OCI-LY3 (cell line): Measurements from ENCODE around the gene CEP20.

Experiments
- H2AFZ ChIP-seq: fragments of 200-600, 300-600 bp; shearing (Covaris generic); 2 replicates; pipeline ENCODE4 v1.6.0; 2014; ENCODE audit warnings: antibody characterized with exemption, low read depth, low read length
- H3K27ac ChIP-seq: fragments of 200-600, 300-600 bp; sonication (generic); 2 replicates; pipeline ENCODE4 v1.5.1; 2014; ENCODE audit warnings: mild to moderate bottlenecking, low read length, moderate library complexity, mixed read lengths
- H3K27me3 ChIP-seq: fragments of 200-600, 300-600 bp; sonication (generic); 2 replicates; pipeline ENCODE4 v1.6.1; 2014; ENCODE audit warnings: low read depth, low read length, mixed read lengths
- H3K36me3 ChIP-seq: fragments of 200-600, 300-600 bp; sonication (generic); replicated peaks from 2 replicates; pipeline ENCODE3; 2014; ENCODE audit warnings: low read depth, low read length, mixed read lengths
- H3K4me1 ChIP-seq: fragments of 300-600, 200-600 bp; sonication (generic); 2 replicates; pipeline ENCODE4 v1.6.1; 2014; ENCODE audit warnings: low read length, mixed read lengths
- H3K4me2 ChIP-seq: fragments of 200-600, 300-600 bp; sonication (generic); 2 replicates; pipeline ENCODE4 v1.6.1; 2014; ENCODE audit warnings: low read length, mixed read lengths
- H3K4me3 ChIP-seq: fragments of 300-600, 200-600 bp; sonication (generic); 2 replicates; pipeline ENCODE4 v1.5.1; 2014; ENCODE audit warnings: antibody characterized with exemption, mild to moderate bottlenecking, low read length, moderate library complexity
- H3K79me2 ChIP-seq: fragments of 300-600, 200-600 bp; shearing (Covaris generic); 2 replicates; pipeline ENCODE4 v1.6.1; 2014; ENCODE audit warnings: mild to moderate bottlenecking, low read length, mixed read lengths
- H3K9ac ChIP-seq: fragments of 300-600, 200-600 bp; shearing (Covaris generic); 2 replicates; pipeline ENCODE4 v1.6.0; 2014; ENCODE audit warnings: mild to moderate bottlenecking, low read length, moderate library complexity
- H3K9me3 ChIP-seq: fragments of 200-600, 300-600 bp; shearing (Covaris generic); 2 replicates; pipeline ENCODE4 v1.6.1; 2014; ENCODE audit warnings: low read length, mixed read lengths; ENCODE audit not compliant: insufficient read depth
- H4K20me1 ChIP-seq: fragments of 200-600, 300-600 bp; sonication (generic); 2 replicates; pipeline ENCODE4 v1.6.1; 2016; ENCODE audit warnings: low read length, mixed read lengths; ENCODE audit not compliant: insufficient read depth
- CTCF ChIP-seq: fragments of 200-600, 300-600 bp; sonication (generic); IDR thresholded peaks from 2 replicates; pipeline ENCODE4 v1.5.1; 2014; ENCODE audit warnings: antibody characterized with exemption, low read length, low read depth
- EZH2phosphoT487 ChIP-seq: fragments of 200-600 bp; shearing (Covaris generic); IDR thresholded peaks from 2 replicates; pipeline ENCODE4 v1.6.1; 2018; ENCODE audit warnings: antibody characterized with exemption, mixed run types, low read depth

The CEP20 gene

GRCh38 chr16:15882563-15882962 lies 5.8 kb downstream of the CEP20 start:
- H3K4me1 ChIP-seq, result peaks cover 5% of the 10 kb centered on the region
- no peak overlapping the region for H2AFZ ChIP-seq
- peaks cover 41% of the 10 kb centered on the region for H3K79me2 ChIP-seq
- H3K27ac ChIP-seq, result no peak overlapping the region
- H3K4me2 ChIP-seq, result no peak overlapping the region
- H3K9me3 ChIP-seq, result no peaks in the 10 kb centered on the region
- no peak overlapping the region for H3K4me3 ChIP-seq
- TF ChIP-seq CTCF (no peak), EZH2phosphoT487 (no peak)
- H3K27me3 ChIP-seq, result no peaks in the 10 kb centered on the region
- peaks cover 12% of the 10 kb centered on the region; the same call in 1 of the 2 replicates for H4K20me1 ChIP-seq
- peaks cover 10% of the 10 kb centered on the region for H3K36me3 ChIP-seq
- no peak overlapping the region for H3K9ac ChIP-seq

GRCh38 chr16:15881794-15882379 lies 6.5 kb downstream of the CEP20 start:
- no peak overlapping the region for H3K27ac ChIP-seq
- H3K36me3 ChIP-seq, result peaks cover 10% of the 10 kb centered on the region

GRCh38 chr16:15880434-15881308 lies 7.7 kb downstream of the CEP20 start:
- Histone ChIP-seq H3K9me3 (no peaks in the 10 kb centered on the region), H4K20me1 (peaks cover 4% of the 10 kb centered on the region; the same call in 1 of the 2 replicates), H3K4me1 (no peaks in the 10 kb centered on the region), H3K27me3 (no peaks in the 10 kb centered on the region), H3K4me3 (no peak overlapping the region), H2AFZ (no peak overlapping the region), H3K9ac (no peak overlapping the region), H3K79me2 (peaks cover 22% of the 10 kb centered on the region), H3K4me2 (no peak overlapping the region), H3K36me3 (peaks cover 10% of the 10 kb centered on the region), H3K27ac (no peak overlapping the region)
- TF ChIP-seq EZH2phosphoT487, result no peak
- TF ChIP-seq CTCF, result no peak

More at GRCh38 chr16:15881794-15882379, 6.5 kb downstream of the CEP20 start:
- H4K20me1 ChIP-seq, result peaks cover 12% of the 10 kb centered on the region; the same call in 1 of the 2 replicates
- TF ChIP-seq CTCF (no peak), EZH2phosphoT487 (no peak)
- H3K4me1 ChIP-seq, result no peaks in the 10 kb centered on the region
- H3K4me3 ChIP-seq, result no peak overlapping the region
- H3K9ac ChIP-seq, result no peak overlapping the region
- no peaks in the 10 kb centered on the region for H3K27me3 ChIP-seq
- peaks cover 34% of the 10 kb centered on the region for H3K79me2 ChIP-seq
- no peak overlapping the region for H2AFZ ChIP-seq
- no peak overlapping the region for H3K4me2 ChIP-seq
- H3K9me3 ChIP-seq, result no peaks in the 10 kb centered on the region

GRCh38 chr16:15879255-15879811 lies 9.1 kb downstream of the CEP20 start:
- Histone ChIP-seq H2AFZ (no peak overlapping the region), H3K9ac (no peak overlapping the region), H3K4me3 (no peak overlapping the region), H3K4me2 (no peak overlapping the region), H3K79me2 (peaks cover 10% of the 10 kb centered on the region; the same call in 1 of the 2 replicates), H3K27me3 (no peaks in the 10 kb centered on the region), H3K36me3 (peaks cover 10% of the 10 kb centered on the region), H3K9me3 (no peaks in the 10 kb centered on the region), H3K27ac (no peak overlapping the region), H3K4me1 (no peaks in the 10 kb centered on the region), H4K20me1 (peaks cover 3% of the 10 kb centered on the region; the same call in 1 of the 2 replicates)
- TF ChIP-seq EZH2phosphoT487 (no peak), CTCF (no peak)
